Keratinocyte (primary cell): ENCODE measurements around the gene MRPS27.

Source experiments
- EZH2 ChIP-seq: IDR thresholded peaks from one replicate; pipeline ENCODE4 v1.6.1; 2012; ENCODE audit warnings: inconsistent platforms, mild to moderate bottlenecking, low read length, moderate library complexity
- TF ChIP-seq, protein P1 (sequence below), 3 experiments: IDR thresholded peaks in 1 of 3; conservative IDR thresholded peaks in 1 of 3; optimal IDR thresholded peaks in 1 of 3; 2 replicates in 2 of 3; 3 replicates in 1 of 3; pipeline versions ENCODE3 to v1.5.1; 2011; ENCODE audit warnings: low read length in 3 of 3, mild to moderate bottlenecking in 3 of 3, moderate library complexity in 2 of 3, control low read depth in 1 of 3, inconsistent platforms in 1 of 3; ENCODE audit not compliant: insufficient read depth in 2 of 3; ENCODE audit errors: extremely low read depth in 1 of 3

DNA sequence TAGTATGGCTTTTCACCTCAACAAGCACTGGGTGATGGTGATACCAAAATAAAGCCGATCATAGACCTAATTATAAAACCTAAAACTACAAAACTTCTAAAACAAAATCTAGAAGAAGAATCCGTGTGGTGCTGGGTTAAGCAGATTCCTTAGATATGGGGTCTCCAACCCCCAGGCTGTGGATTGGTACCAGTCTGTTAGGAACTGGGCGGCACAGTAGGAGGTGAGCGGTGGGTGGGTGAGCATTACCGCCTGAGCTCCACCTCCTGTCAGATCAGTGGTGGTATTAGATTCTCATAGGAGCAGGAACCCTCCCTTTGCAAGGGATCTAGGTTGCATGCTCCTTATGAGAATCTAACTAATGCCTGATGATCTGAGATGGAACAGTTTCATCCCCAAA lies 33.2 kb downstream of the MRPS27 start:
- TF ChIP-seq, protein P1, sequence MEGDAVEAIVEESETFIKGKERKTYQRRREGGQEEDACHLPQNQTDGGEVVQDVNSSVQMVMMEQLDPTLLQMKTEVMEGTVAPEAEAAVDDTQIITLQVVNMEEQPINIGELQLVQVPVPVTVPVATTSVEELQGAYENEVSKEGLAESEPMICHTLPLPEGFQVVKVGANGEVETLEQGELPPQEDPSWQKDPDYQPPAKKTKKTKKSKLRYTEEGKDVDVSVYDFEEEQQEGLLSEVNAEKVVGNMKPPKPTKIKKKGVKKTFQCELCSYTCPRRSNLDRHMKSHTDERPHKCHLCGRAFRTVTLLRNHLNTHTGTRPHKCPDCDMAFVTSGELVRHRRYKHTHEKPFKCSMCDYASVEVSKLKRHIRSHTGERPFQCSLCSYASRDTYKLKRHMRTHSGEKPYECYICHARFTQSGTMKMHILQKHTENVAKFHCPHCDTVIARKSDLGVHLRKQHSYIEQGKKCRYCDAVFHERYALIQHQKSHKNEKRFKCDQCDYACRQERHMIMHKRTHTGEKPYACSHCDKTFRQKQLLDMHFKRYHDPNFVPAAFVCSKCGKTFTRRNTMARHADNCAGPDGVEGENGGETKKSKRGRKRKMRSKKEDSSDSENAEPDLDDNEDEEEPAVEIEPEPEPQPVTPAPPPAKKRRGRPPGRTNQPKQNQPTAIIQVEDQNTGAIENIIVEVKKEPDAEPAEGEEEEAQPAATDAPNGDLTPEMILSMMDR (optimal IDR thresholded peaks at IDR 0.05 in 1 of 3, IDR thresholded peaks at IDR 0.05 in 1 of 3, conservative IDR thresholded peaks at IDR 0.05 in 1 of 3; ENCODE audit: extremely low read depth in 1 of 3, insufficient read depth in 2 of 3, low read length in 3 of 3), result no peak
- no peak for TF ChIP-seq EZH2
